Activated T-cell treated with anti-CD3 and anti-CD28 coated beads for 1 hour (primary cell): ENCODE data around the gene MT3.

Experiments used
- DNase-seq: peaks from one replicate; pipeline ENCODE4 v3.0.0-alpha.2; 2020; ENCODE audit warnings: low read depth

Gene MT3

GRCh38 chr16:56589141-56590039 is at the start of gene MT3:
MT3 (plus strand) TSS chr16:56589528; CDS start chr16:56589591, 63 bp downstream.
- DNase-seq: peak; percentile 10

- DNase-seq: no peak
These were observed 49.7 kb upstream of the MT3 start for GRCh38 chr16:56539656-56540055.

- no peak for DNase-seq
These were observed 47.3 kb upstream of the MT3 start for GRCh38 chr16:56542039-56542438.

- DNase-seq: no peak
These were observed 42.0 kb upstream of the MT3 start for GRCh38 chr16:56547120-56547948.

DNA sequence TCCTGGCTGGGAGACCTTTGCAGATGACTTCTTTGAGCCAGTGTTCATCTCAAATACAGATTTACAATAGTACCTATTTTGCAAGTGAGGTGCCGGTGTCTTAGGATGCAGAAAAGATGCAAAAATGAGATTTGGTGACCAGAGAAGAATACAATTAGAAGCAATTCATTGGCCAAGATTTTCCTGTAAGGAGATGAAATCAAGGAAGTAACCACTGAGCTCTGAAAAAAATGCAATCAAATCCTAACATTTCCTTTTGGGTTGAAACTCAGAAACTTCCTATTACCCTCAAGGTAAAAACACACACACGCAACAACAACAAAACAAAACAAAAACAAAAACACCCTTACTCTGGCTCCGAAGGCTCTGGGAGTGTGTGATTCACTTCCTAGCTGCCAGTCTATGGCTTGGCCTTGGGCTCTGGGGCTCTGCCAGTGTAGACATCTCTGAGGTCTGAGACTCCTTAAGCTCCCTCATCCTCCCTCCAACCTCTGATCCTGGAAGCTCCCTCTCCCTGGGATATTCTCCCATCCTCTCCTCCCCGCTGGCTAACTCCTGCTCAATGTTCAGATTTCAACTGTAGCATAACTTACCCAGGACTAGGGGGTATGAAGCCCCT is 41.3 kb upstream of the MT3 start:
- no peak for DNase-seq

- DNase-seq: no peak
These were observed 40.2 kb upstream of the MT3 start for GRCh38 chr16:56549161-56549560.

- no peak for DNase-seq
These were observed 39.5 kb upstream of the MT3 start for GRCh38 chr16:56549744-56550385.

GRCh38 chr16:56551796-56552738 is 37.3 kb upstream of the MT3 start:
- no peak for DNase-seq

- no peak for DNase-seq
These were observed 34.9 kb upstream of the MT3 start for GRCh38 chr16:56554441-56554840.

DNA sequence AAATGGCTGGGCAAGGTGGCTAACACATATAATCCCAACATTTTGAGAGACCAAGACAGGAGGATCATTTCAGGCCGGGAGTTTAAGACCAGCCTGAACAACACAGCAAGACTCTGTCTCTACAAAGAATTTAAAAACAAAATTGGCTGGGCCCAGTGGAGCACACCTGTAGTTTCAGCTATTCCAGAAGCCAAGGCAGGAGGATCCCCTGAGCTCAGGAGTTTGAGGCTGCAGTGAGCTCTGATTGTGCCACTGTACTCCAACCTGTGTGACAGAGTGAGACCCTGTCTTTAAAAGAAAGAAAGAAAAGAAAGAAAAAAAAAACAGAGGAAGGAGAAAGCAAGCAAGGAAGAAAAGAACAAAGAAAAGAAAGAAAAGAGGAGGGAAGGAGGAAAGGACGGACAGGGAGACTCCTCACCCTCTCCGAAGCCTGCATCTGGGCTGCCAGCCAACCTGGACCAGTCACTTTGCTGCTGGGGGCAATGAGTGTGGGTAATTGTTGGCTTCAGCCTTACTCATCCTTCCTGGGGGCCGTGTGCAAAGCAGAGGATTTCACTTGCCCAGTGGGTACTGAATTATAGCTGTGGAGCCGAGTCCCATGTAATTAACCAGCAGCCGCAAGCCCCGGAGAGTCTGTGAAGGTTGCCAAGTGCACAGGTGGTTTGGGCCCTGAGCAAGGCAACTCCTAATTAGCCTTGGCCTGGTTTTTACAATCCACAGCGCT is 31.1 kb upstream of the MT3 start:
- DNase-seq: no peak

- no peak for DNase-seq
These were observed 30.2 kb upstream of the MT3 start for GRCh38 chr16:56559109-56559508.

DNA sequence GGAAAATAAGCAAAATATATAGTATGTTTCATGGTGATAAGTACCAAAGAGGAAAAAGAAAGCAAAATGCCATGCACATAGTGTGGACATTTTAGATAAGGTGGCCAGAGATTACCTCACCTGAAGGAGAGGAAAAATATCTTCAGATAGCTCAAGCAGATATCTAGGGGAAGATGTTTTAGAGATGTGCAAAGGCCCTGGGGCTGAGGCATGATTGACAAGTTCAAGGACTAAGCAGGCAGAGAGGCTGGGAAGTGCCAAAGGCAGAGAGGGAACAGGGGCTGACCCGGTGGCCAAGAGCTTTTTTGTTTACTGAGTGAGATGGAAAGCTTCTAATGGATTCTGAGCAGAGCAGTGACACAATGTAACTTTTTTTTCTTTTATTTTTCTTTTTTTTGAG is 28.9 kb upstream of the MT3 start:
- DNase-seq: no peak

DNA sequence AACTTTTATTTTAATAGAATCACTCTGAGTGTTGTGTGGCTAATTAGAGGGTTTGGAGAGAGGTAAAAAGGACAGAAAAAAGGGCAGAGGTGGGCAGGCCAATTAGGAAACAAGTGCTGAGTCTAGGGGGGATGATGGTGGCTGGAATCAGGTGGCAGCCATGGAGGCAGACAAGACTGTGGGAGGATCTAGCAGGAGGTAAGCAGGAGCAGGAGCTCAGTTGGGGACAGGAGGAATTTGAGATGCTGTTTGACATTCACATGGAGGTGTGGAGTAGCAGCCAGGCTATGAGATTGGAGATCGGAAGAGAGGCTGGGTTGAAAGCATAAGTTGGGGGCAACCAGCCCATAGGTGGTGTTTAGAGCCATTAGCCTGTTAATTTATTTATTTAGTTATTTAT is 28.2 kb upstream of the MT3 start:
- DNase-seq: no peak

DNA sequence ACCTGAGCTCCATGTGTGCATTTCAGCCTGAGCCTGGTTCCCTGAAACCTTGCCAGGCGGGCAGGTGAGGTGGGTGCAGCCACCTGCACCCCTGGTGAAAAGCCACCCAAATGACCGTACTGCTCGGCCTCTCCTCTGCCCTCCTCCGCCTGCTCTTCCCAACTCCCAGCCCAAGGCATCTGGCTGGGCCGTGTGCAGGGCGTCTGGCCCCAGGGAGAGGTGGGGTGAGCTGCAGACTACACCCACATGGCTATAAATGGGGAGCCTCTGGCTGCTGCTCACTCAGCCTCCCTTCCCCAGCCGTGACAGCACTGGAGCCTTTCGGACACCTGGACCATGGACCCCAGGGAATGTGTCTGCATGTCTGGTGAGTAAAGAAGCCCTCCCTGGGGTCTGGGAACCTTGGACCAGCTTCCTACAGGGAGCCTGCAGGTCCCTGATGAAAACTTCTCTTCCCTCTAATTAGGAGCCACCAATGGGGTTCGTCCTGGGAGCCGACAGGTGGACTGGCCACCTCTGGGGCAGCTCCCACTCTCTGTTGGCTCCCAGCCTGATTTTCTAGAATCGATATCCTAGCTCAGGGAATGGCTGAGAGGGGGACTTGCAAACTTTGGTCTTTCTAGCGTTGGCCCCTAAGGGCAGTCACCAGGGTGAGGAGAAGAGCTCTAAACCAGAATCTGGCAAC is 24.4 kb upstream of the MT3 start, which contains the start of gene MT4:
MT4 (plus strand) TSS at position 281 of the 685 bp plus-strand sequence; CDS start at position 337, 56 bp downstream.
- DNase-seq: no peak

GRCh38 chr16:56569971-56570370 is 19.4 kb upstream of the MT3 start:
- no peak for DNase-seq

GRCh38 chr16:56571525-56571924 is 17.8 kb upstream of the MT3 start:
- DNase-seq: no peak

DNA sequence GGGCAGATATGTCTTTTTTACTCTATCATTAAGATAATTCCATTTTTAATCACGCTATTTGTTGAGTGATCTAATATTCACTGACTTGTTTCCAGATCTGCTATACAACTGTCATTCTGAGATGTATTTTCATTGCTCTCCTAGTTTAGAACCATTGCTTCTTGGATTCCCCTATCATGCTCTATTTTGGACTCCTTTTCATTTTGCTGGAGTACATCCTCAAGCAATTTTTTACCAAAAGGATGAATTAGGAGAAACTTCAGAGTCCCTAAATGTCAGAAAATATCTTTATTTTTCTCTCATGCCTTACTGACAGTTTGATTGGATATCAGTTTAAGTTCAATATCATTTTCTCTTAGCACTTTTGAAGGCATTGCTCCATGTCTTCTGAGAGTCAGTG is 14.7 kb upstream of the MT3 start:
- DNase-seq: no peak

DNA sequence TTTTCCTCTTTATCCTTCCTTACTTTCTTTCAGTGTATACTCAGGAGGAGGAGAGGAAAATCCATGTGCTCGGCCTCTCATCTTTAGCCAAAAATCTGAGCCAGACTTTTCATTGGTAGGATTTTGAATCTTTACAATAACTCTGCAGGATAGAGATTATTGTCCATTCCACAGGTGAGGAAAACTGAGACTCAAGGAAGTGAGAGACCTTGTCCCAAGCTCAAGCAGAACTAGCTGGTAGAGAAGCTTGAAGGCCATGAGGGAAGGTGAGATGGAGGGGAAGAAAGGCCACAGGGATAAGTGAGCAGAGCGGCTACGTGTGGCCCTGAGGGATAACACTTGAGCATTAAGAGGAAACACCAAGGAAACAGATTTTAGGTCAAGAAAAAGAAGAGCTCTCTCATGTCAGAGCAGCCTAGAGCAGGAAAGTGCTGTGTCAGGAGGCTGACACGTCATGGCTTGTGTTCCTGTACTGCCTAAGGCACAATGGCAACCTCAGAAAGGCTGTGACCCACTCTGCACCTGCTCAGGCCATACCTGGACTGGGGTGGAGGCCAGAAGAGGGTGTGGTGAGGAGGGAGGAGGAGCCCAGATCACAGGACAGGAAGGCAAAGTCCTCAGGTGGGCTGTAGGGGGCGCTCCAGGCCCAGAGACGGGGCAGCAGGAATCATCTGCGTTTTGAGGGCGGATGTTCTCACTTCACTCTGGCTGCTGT is 12.6 kb upstream of the MT3 start:
- DNase-seq: peak; percentile 90

DNA sequence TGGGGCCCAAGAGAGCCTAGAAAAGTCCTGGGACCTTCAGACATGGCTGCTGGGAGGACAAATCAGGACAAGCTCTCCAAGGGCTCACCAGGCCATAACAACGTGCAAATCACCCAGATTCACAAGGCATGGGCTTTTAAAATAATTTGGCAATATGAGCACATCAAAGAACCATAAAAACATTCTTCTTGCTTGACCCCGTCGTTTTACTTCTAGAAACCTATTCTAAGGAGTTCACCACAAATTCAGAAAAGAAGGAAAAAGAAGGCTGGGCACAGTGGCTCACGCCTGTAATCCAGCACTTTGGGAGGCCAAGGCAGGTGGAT is 12.1 kb upstream of the MT3 start:
- DNase-seq: no peak
